Activated T-helper 2 cell treated with anti-CD3 and anti-CD28 coated beads, Interferon-gamma antibody, Interleukin-2, Interleukin-4, amounts not matched to agents 10 μg/mL and 5 μg/mL and 100 μg/mL, durations not matched to agents 14 hours and 24 hours and 36 hours (primary cell): ENCODE results near the gene REEP3. TPM values are rescaled to one million over a fixed set of nuclear protein-coding genes. Genes with fewer than 3 reads are reported as not detected.
A peak's percentile ranks its signal among the peaks of the same experiment; 100 is the strongest.

Source experiments
- DNase-seq: peaks from one replicate; pipeline ENCODE4 v3.0.0; 2021; ENCODE audit warnings: low spot score
- H3K27ac Mint-ChIP-seq: one replicate; pipeline ENCODE4 v1.8.0; 2021; ENCODE audit warnings: mixed read lengths
- H3K27me3 Mint-ChIP-seq: one replicate; pipeline ENCODE4 v1.8.0; 2021; ENCODE audit warnings: low read depth, mixed read lengths
- H3K36me3 Mint-ChIP-seq: one replicate; pipeline ENCODE4 v1.8.0; 2021; ENCODE audit warnings: low read depth, mixed read lengths
- H3K4me1 Mint-ChIP-seq: one replicate; pipeline ENCODE4 v1.8.0; 2021; ENCODE audit warnings: low read depth, mixed read lengths
- H3K4me3 Mint-ChIP-seq: one replicate; pipeline ENCODE4 v1.8.0; 2021; ENCODE audit warnings: low read depth, mild to moderate bottlenecking, moderate library complexity, mixed read lengths
- H3K9me3 Mint-ChIP-seq: one replicate; pipeline ENCODE4 v1.8.0; 2021; ENCODE audit warnings: mixed read lengths
- intact Hi-C: fragments of 100-400 bp; cut with micrococcal nuclease; formaldehyde crosslinking; loops from one replicate; pipeline ENCODE4 v1.15.1; 2023
- total RNA-seq: library from RNA; stranded (reverse); gene quantifications from 2 replicates; pipeline ENCODE4 v1.2.3, GENCODE V29; 2022

Gene REEP3
- total RNA-seq, 1 donor from 2014 or later, result 24.9 TPM

- no peak for DNase-seq
- Mint-ChIP-seq H3K4me1 (peaks cover 63% of the 10 kb centered on the region), H3K27me3 (no peaks in the 10 kb centered on the region), H3K9me3 (no peaks in the 10 kb centered on the region), H3K27ac (no peak overlapping the region), H3K36me3 (peaks cover 21% of the 10 kb centered on the region), H3K4me3 (no peak overlapping the region)
- intact Hi-C loops, result loop anchor here (5.0 to 10.0 kb wide), 2 partner anchors 134 to 346 kb away; no protein-coding TSS in a partner anchor
These were observed 2.4 kb upstream of the REEP3 start for GRCh38 chr10:63518690-63519288.

DNA sequence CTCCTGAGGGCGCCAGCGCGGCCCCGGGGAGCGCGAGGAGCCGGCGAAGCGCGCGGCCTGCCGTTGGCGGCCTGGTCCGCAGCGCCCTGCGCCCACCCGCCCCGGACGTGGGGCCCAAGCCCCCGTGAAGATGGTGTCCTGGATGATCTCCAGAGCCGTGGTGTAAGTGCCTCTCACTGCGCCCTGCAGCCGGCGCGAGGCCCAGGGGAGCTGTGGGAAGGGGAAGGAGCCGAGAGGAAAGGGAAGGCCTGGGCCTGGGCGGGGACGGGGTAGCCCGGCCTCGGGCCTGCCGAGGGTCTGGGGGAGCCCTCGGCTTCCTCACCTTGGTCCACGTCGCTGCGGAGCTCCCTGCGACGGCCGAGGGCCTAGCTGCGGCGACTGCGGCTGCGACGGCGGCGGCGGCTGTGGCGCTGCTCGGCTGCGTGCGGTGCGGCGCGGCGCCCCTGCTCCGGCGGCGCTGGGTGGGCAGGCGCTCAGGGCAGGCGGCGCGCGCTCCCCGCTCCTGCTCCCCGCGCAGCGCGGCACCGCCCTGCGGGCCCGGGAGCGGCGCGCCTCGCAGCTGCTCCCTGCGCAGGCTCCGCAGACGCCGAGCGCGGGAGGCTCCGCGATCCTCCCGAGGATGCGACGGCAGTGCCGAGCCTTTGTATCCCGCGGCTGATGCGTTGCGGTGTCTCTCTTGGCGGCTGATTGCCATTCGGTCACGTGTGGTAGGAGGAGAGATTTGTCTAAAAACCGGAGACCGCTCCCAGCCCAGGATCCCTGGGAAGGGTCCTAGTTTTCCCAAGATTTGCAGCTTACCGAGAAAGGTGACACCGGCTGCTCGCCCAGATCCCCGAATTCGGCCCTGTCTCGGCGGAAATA lies 445 bp downstream of the REEP3 start:
- Mint-ChIP-seq H3K9me3 (no peaks in the 10 kb centered on the region), H3K27me3 (no peaks in the 10 kb centered on the region), H3K4me3 (peak overlapping the region; percentile 79), H3K36me3 (peaks cover 21% of the 10 kb centered on the region), H3K27ac (peak overlapping the region; percentile 81), H3K4me1 (peaks cover 51% of the 10 kb centered on the region)
- peak; percentile 42 for DNase-seq
- intact Hi-C loops, result loop anchor here (1.0 to 5.0 kb wide), 9 partner anchors 52 to 704 kb away; partner anchors contain the start of genes EGR2 and JMJD1C

DNA sequence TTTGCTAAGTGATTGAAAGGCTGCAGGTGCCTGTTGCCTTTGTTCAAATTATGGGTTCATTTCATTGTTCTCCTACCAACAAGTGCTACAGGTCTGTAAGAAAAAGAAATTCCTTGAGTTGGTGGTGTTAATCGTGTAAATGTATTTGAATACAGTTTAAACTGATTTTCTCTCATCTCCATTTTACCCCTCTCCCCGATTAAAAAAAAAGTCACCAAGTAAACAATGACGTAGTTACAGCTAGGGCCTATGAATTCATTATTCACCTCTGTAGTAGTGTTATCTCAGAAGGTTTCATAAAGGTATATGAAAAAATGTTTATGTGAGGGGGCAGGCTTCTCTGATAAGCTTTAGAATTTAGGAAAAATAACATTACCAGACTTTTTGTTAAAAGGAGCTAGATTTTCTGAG lies 1.1 kb downstream of the REEP3 start:
- Mint-ChIP-seq H3K9me3 (no peaks in the 10 kb centered on the region), H3K27ac (peak overlapping the region; percentile 81), H3K36me3 (peaks cover 21% of the 10 kb centered on the region), H3K27me3 (no peaks in the 10 kb centered on the region), H3K4me3 (peak overlapping the region; percentile 79), H3K4me1 (peaks cover 44% of the 10 kb centered on the region)
- intact Hi-C loops, result loop anchor here (1.0 to 5.0 kb wide), 7 partner anchors 51 to 705 kb away; partner anchors contain the start of genes EGR2 and JMJD1C
- DNase-seq, result no peak

DNA sequence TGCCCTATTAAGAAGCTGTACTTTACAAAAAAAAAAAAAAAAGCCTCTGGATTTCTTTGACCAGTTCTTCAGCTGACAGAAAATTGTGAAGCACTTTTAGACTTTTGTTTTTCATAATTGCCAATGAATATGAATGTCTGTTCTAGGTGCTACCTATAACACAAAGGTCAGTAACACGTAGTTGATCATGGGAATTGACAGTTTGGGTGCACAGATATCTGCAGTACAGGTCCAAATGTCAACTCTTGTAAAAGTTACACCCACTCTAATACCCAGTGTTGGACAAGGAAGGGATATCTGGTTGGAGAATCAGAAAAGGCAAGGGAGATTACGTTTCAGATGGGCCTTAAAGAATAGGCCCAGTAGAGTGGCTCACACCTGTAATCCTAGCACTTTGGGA lies 1.8 kb downstream of the REEP3 start:
- Mint-ChIP-seq H3K4me1 (peaks cover 47% of the 10 kb centered on the region), H3K4me3 (no peak overlapping the region), H3K9me3 (no peaks in the 10 kb centered on the region), H3K27me3 (no peaks in the 10 kb centered on the region), H3K36me3 (peaks cover 25% of the 10 kb centered on the region), H3K27ac (no peak overlapping the region)
- DNase-seq, result no peak
- intact Hi-C loops, result loop anchor here (1.0 to 5.0 kb wide), 7 partner anchors 50 to 706 kb away; partner anchors contain the start of genes EGR2 and JMJD1C

GRCh38 chr10:63525021-63525420 lies 3.8 kb downstream of the REEP3 start:
- Mint-ChIP-seq H3K4me3 (no peak overlapping the region), H3K27me3 (no peaks in the 10 kb centered on the region), H3K9me3 (no peaks in the 10 kb centered on the region), H3K4me1 (peaks cover 38% of the 10 kb centered on the region), H3K36me3 (peaks cover 34% of the 10 kb centered on the region), H3K27ac (no peak overlapping the region)
- intact Hi-C loops, result no loop called here
- no peak for DNase-seq

GRCh38 chr10:63527401-63527800 lies 6.2 kb downstream of the REEP3 start:
- Mint-ChIP-seq H3K27me3 (no peaks in the 10 kb centered on the region), H3K9me3 (no peaks in the 10 kb centered on the region), H3K27ac (no peak overlapping the region), H3K36me3 (peaks cover 35% of the 10 kb centered on the region), H3K4me3 (no peak overlapping the region), H3K4me1 (peaks cover 34% of the 10 kb centered on the region)
- no peak for DNase-seq
- intact Hi-C loops, result no loop called here

DNA sequence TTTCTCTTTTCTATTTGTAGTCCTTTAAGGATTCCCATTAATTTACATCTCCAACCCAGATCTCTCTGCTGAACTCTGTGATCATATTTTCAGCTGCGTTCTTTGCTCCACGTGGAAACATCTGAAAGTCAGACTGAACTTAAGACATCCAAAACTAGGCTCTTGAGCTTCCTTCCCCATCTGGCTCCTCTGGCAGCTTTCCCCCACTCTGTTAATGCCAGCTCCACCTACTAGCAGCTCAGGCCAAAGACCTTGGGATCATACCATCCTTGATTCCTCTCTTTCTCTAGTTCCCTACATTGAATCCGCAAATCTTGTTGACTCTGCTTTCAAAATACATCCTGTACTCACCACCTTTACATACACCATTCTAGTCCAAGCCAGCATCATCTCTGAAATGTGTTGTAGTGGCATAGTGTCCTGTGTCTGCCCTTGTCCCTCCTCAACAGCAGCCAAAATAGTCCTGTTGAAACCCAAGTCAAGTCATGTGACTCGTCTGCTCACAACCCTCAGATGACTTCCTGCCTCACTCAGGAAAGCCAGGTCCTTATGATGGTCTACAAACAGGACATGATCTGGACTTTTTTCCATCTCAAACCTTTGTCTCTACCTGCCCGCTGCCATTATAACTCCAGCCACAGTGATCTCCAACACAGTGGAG lies 7.0 kb downstream of the REEP3 start:
- DNase-seq, result no peak
- no peaks in the 10 kb centered on the region for H3K27me3 Mint-ChIP-seq
- peaks cover 35% of the 10 kb centered on the region for H3K36me3 Mint-ChIP-seq
- H3K9me3 Mint-ChIP-seq, result no peaks in the 10 kb centered on the region
- H3K4me3 Mint-ChIP-seq, result no peak overlapping the region
- intact Hi-C loops, result no loop called here
- H3K4me1 Mint-ChIP-seq, result peaks cover 31% of the 10 kb centered on the region
- H3K27ac Mint-ChIP-seq, result no peak overlapping the region

DNA sequence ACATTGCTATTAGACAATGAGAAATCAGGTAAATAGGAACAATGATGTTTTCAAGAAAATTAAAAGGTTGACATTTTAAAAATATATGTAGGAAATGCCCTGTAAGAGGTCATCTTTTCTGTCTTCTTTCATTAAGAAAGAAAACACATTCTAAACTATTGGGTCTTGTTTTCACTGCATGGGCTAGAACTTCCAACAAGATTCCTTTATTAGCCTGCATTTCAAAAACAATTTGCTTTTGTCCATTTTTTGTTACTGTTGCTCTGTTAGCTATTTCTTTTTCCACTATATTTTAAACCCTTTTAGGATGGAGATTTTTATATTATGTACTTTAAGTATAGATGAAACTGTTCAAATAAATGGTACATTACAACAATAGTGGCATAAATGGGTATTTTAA lies 9.2 kb downstream of the REEP3 start:
- Mint-ChIP-seq H3K36me3 (peaks cover 22% of the 10 kb centered on the region), H3K4me3 (no peak overlapping the region), H3K27me3 (no peaks in the 10 kb centered on the region), H3K9me3 (no peaks in the 10 kb centered on the region), H3K4me1 (peaks cover 20% of the 10 kb centered on the region), H3K27ac (no peak overlapping the region)
- intact Hi-C loops, result no loop called here
- no peak for DNase-seq

DNA sequence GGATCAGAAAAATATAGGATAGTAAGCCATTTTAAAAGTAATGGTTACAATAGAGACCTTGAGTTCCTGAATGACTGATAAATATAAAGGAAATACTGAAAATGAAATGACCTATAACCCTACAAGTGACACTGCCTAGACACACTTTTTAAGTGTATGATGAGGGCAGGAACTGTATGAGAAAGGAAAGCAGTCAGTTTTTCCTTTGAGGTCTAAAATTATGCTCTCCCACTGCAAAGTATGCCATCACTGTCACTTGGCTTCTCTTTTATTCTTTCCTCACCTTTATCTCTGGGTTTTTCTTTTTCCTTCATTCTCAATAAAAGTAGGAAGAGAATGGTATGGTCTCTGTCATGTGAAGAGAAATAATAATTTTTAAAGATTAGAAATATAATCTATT lies 13.5 kb downstream of the REEP3 start:
- H3K27me3 Mint-ChIP-seq, result no peaks in the 10 kb centered on the region
- DNase-seq, result no peak
- peaks cover 3% of the 10 kb centered on the region for H3K36me3 Mint-ChIP-seq
- H3K4me1 Mint-ChIP-seq, result peaks cover 5% of the 10 kb centered on the region
- H3K9me3 Mint-ChIP-seq, result no peaks in the 10 kb centered on the region
- no peak overlapping the region for H3K4me3 Mint-ChIP-seq
- no peak overlapping the region for H3K27ac Mint-ChIP-seq
- intact Hi-C loops, result no loop called here

GRCh38 chr10:63536698-63537097 lies 15.5 kb downstream of the REEP3 start:
- DNase-seq, result no peak
- H3K9me3 Mint-ChIP-seq, result no peaks in the 10 kb centered on the region
- H3K36me3 Mint-ChIP-seq, result no peaks in the 10 kb centered on the region
- intact Hi-C loops, result no loop called here
- peaks cover 5% of the 10 kb centered on the region for H3K4me1 Mint-ChIP-seq
- no peak overlapping the region for H3K4me3 Mint-ChIP-seq
- no peak overlapping the region for H3K27ac Mint-ChIP-seq
- H3K27me3 Mint-ChIP-seq, result no peaks in the 10 kb centered on the region

DNA sequence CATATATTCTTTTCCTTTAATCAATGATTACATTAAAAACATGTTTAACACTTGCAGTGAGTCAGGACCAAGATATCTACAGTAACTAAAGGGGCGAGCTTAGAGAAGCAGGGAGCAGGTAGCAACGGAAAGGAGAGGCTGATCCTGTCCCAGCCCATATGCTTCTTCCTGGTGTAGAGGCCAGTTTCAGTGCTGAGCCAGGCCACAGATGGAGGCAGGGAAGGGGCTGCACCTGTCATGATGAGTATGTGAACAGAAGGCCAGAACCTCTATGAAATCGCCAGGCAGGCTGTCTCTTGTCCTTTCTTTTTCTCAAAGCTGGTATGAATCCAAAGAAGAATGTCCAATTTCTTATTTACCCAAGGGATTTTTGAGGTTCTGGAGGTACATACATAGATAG lies 16.3 kb downstream of the REEP3 start:
- H3K4me3 Mint-ChIP-seq, result no peak overlapping the region
- H3K9me3 Mint-ChIP-seq, result no peaks in the 10 kb centered on the region
- no peak for DNase-seq
- H3K27me3 Mint-ChIP-seq, result no peaks in the 10 kb centered on the region
- intact Hi-C loops, result no loop called here
- H3K27ac Mint-ChIP-seq, result no peak overlapping the region
- peaks cover 5% of the 10 kb centered on the region for H3K4me1 Mint-ChIP-seq
- H3K36me3 Mint-ChIP-seq, result no peaks in the 10 kb centered on the region

DNA sequence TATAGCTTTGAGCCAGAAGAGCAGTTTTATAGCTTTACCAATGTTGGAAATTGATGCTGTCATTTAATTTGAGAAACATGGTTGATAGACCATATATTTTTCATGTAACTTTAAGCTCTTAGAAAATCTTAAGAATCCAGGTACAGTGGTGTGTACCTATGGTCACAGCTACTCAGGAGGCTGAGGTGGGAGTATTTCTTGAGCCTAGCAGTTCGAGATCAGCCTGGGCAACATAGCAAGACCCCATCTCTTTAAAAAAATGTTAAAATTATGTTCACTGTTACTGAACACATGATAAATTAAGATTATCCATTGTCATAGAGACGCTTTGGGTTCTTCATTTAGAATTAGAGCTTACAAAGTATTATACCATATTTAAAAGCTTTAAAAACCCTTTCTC lies 18.2 kb downstream of the REEP3 start:
- no peaks in the 10 kb centered on the region for H3K27me3 Mint-ChIP-seq
- peaks cover 6% of the 10 kb centered on the region for H3K4me1 Mint-ChIP-seq
- no peaks in the 10 kb centered on the region for H3K36me3 Mint-ChIP-seq
- no peak for DNase-seq
- no peak overlapping the region for H3K4me3 Mint-ChIP-seq
- H3K27ac Mint-ChIP-seq, result no peak overlapping the region
- intact Hi-C loops, result no loop called here
- H3K9me3 Mint-ChIP-seq, result no peaks in the 10 kb centered on the region

DNA sequence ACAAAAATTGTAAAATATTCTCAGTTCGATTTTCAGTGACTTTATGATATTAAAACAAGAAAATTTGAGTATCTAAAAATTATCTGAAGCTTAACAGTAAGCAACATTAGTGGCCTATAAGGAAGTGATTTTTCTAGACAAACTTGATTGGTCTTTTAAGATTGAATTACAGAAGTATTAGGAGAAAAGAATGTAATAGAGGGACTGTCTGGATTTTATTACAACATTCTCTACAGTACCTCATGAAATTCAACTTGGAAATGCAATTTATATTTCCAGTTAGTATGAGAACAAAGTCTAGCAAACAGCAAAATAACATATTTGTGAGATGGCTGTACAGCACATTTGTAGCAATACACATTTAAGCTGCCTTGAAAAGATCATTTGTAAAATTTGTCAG lies 18.8 kb downstream of the REEP3 start:
- DNase-seq, result no peak
- Mint-ChIP-seq H3K4me1 (peaks cover 6% of the 10 kb centered on the region), H3K27ac (no peak overlapping the region), H3K4me3 (no peak overlapping the region), H3K36me3 (no peaks in the 10 kb centered on the region), H3K9me3 (no peaks in the 10 kb centered on the region), H3K27me3 (no peaks in the 10 kb centered on the region)
- intact Hi-C loops, result no loop called here
